Mesenteric fat pad (tissue), 1 donor: ENCODE results near the gene NEK8. TPM values are rescaled to one million over a fixed set of nuclear protein-coding genes. Genes with fewer than 3 reads are reported as not detected.
A peak's percentile ranks its signal among the peaks of the same experiment; 100 is the strongest.
"Not testable (repeated sequence)": the region's sequence is repeated elsewhere in the genome, so short reads cannot be mapped to it uniquely, and the experiment has no call there.

Source experiments
- DNase-seq: peaks from one replicate; pipeline ENCODE4 v3.0.0-alpha.2; 2020; ENCODE audit warnings: low spot score
- total RNA-seq: library from RNA; stranded (reverse); fragmentation: NEBNext Ultra II Directional; extraction: Animal tissue kit (Norgen Biotek cat#: 25700); gene quantifications from one replicate; pipeline ENCODE4 v1.2.1, GENCODE V29; 2021
- donor health status: DM: yes; HTN: yes; CAD: no.

The NEK8 gene
- total RNA-seq, 1 donor from 2014 or later = 2.3 TPM

GRCh38 chr17:28725166-28725659 lies 3.4 kb upstream of the NEK8 start:
- no peak for DNase-seq

DNA sequence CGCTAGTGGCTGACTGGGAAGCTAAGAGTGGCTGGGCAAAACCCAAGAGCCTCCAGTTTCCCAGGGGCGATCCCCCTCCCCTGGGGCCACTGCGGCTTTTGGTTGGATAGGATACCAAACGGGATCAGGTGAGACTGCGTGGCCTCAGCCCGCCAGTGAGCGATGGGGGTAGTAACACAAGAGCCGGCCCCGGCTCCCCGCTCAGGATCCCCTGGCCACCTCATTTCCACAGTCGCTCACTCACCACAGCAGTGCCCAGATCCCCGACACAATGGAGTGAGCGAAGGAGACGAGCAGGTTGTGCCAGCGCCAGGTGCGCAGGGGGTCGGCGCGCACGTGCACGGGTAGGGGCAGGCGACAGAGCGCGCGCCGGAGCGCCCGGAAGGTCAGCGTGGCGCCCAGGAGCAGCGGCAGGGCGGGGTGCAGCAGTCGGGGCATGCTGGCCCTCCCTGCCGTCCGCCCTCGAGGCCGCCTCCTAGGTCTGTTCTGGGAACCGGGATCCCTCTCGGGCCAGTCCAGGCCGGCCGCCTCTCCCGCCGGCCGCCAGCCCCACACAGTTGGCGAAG lies 2.8 kb upstream of the NEK8 start:
- no peak for DNase-seq

- no peak for DNase-seq
These were observed 2.4 kb upstream of the NEK8 start, which contains the start of gene TLCD1 for GRCh38 chr17:28726226-28726626. Gene TLCD1, minus strand, starts transcription at chr17:28726233. Its CDS starts 136 bp downstream, at chr17:28726097.

- DNase-seq = peak; percentile 98
These were observed 1.7 kb upstream of the NEK8 start for GRCh38 chr17:28726627-28727491.

DNA sequence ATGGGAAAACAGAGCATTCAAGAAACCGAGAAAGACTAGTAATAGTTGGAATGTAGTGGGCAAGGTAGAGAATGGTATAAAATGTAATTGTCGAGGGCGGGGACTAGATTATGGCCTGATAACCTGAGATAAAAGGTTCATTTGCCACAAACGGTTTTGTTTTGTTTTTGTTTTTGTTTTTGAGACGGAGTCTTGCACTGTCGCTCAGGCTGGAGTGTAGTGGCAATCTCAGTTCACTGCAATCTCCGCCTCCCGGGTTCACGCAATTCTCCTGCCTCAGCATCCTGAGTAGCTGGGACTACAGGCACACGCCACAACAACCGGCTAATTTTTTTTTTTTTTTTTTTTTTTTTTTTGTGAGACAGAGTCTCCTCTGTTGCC lies 1.4 kb downstream of the NEK8 start:
- DNase-seq = no peak

GRCh38 chr17:28733346-28733745 lies 4.8 kb downstream of the NEK8 start:
- no peak for DNase-seq

- DNase-seq = no peak
These were observed 6.2 kb downstream of the NEK8 start for GRCh38 chr17:28734712-28735241.

DNA sequence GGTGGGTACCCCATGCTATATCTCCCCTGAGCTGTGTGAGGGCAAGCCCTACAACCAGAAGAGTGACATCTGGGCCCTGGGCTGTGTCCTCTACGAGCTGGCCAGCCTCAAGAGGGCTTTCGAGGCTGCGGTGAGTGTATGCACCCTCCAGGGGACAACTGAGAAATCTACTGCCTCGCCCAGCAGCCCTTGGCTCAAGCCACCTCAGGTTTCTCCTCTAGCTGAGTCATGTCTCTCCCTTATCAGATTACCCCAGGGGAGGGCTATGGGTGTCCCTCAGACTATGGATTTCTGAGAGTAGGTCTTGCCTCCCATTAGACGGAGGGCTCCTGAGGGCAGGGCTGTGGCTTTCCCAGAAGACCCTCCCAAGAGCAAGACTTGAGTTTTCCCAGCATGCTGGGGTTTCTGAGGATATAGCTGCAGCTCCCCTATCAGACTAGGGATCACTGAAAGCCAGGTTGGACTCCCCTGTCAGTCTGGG lies 6.7 kb downstream of the NEK8 start:
- DNase-seq = no peak

GRCh38 chr17:28735913-28736769 lies 7.6 kb downstream of the NEK8 start:
- not testable (repeated sequence) for DNase-seq

GRCh38 chr17:28737316-28737715 lies 8.7 kb downstream of the NEK8 start:
- DNase-seq = no peak

DNA sequence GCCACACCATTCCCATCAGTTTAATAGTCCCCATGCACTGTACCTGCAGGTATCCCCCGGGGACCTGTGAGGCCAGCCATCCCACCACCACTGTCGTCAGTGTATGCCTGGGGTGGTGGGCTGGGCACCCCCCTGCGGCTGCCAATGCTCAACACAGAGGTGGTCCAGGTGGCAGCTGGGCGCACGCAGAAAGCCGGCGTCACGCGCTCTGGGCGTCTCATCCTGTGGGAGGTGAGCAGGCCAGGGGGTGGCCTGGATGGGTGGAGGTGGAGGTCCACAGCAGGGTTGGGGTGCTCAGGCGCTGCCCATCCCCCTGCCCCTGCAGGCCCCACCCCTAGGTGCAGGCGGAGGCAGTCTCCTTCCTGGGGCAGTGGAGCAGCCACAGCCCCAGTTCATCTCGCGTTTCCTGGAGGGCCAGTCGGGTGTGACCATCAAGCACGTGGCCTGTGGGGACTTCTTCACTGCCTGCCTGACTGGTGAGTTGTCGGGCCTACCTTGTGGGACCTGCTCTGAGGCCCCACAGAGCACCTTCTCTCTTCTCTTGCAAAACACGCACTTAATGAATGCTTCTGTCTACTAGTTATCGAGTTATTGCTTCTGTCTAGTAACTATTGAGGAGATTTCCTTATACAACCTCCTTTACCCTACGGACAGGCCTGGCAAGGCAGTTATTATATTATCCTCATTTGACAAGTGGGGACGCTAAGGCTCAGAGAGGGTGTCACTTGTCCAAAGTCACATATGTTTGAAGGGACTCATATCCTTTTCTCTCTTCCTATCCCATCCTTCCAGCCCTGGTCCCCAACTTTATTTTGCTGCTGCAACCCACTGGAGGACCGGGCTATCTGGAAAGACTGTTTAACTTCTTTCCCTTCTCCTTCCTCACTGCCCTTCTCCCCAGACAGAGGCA lies 9.4 kb downstream of the NEK8 start:
- DNase-seq = no peak

- no peak for DNase-seq
These were observed 10.2 kb downstream of the NEK8 start for GRCh38 chr17:28738680-28739384.

- DNase-seq = no peak
These were observed 12.1 kb downstream of the NEK8 start for GRCh38 chr17:28740406-28741357.

- no peak for DNase-seq
These were observed 13.1 kb downstream of the NEK8 start for GRCh38 chr17:28741358-28742349.

GRCh38 chr17:28743243-28744103 lies 14.9 kb downstream of the NEK8 start, which contains the start of gene TRAF4:
Gene TRAF4, plus strand, starts transcription at chr17:28744011. Its CDS starts 102 bp downstream, at chr17:28744113.
- DNase-seq = no peak
